H1 (cell line): ENCODE results near the gene KCNJ9.
A peak's percentile ranks its signal among the peaks of the same experiment; 100 is the strongest.

Experiments
- BCL11A ChIP-seq, 2 experiments: IDR thresholded peaks; one replicate each; pipeline ENCODE4 v1.6.1; 2011; ENCODE audit warnings: low read depth in 2 of 2, low read length in 2 of 2, mild to moderate bottlenecking in 2 of 2
- CTCF ChIP-seq, 3 experiments: IDR thresholded peaks; 1 replicate in 2 of 3; 2 replicates in 1 of 3; pipeline versions ENCODE4 v1.5.1 to v1.6.1; 2011; ENCODE audit warnings: low read length in 3 of 3, mild to moderate bottlenecking in 3 of 3, inconsistent platforms in 2 of 3, low read depth in 1 of 3, moderate library complexity in 1 of 3; ENCODE audit not compliant: insufficient read depth in 1 of 3; ENCODE audit errors: control extremely low read depth in 1 of 3
- HDAC2 ChIP-seq, 2 experiments: fragments of 300-600 bp in 1 of 2; sonication (generic) in 1 of 2; IDR thresholded peaks; 2 replicates each; pipeline ENCODE4 v1.6.1; 2011 to 2012; ENCODE audit warnings: low read depth in 2 of 2, low read length in 2 of 2, mild to moderate bottlenecking in 2 of 2, moderate library complexity in 2 of 2, borderline replicate concordance in 1 of 2, inconsistent platforms in 1 of 2
- POLR2A ChIP-seq, 2 experiments: IDR thresholded peaks; 1 replicate in 1 of 2; 2 replicates in 1 of 2; pipeline ENCODE4 v1.6.1; 2011; ENCODE audit warnings: low read depth in 2 of 2, low read length in 2 of 2, mild to moderate bottlenecking in 2 of 2; ENCODE audit errors: control extremely low read depth in 1 of 2
- POLR2AphosphoS5 ChIP-seq: IDR thresholded peaks from 2 replicates; pipeline ENCODE4 v1.6.1; 2011; ENCODE audit warnings: low read depth, low read length
- TCF12 ChIP-seq: IDR thresholded peaks from 2 replicates; pipeline ENCODE4 v1.6.1; 2011; ENCODE audit warnings: low read depth, mild to moderate bottlenecking, low read length

GRCh38 chr1:160078512-160079195, 2.7 kb upstream of the KCNJ9 start:
- no peak for TF ChIP-seq BCL11A (IDR thresholded peaks at IDR 0.05; ENCODE audit: low read depth in 2 of 2, low read length in 2 of 2)
- peak; percentile 91 to 95 (median 93) for TF ChIP-seq CTCF (IDR thresholded peaks at IDR 0.05; ENCODE audit: control extremely low read depth in 1 of 3, insufficient read depth in 1 of 3, low read depth in 1 of 3, low read length in 3 of 3)
- no peak for TF ChIP-seq POLR2AphosphoS5
- no peak for TF ChIP-seq POLR2A (IDR thresholded peaks at IDR 0.05; ENCODE audit: control extremely low read depth in 1 of 2, low read depth in 2 of 2, low read length in 2 of 2)
- TF ChIP-seq HDAC2 (IDR thresholded peaks at IDR 0.05; ENCODE audit: borderline replicate concordance in 1 of 2, low read depth in 2 of 2, low read length in 2 of 2) = no peak
- no peak for TF ChIP-seq TCF12
